A673 (cell line): ENCODE measurements around the gene EP300.

ENCODE experiments used
- CTCF ChIP-seq: fragments of 300-800, 200-600 bp; sonication (generic); conservative IDR thresholded peaks from 2 replicates; pipeline ENCODE4 v1.5.1; 2017; ENCODE audit warnings: low read depth, mild to moderate bottlenecking, antibody characterized with exemption, low read length, moderate library complexity, mixed read lengths
- EZH2 ChIP-seq: fragments of 200-600 bp; sonication (generic); IDR thresholded peaks from 2 replicates; pipeline ENCODE4 v1.6.1; 2017; ENCODE audit warnings: borderline replicate concordance, low read depth, mild to moderate bottlenecking, mixed read lengths, antibody characterized with exemption, low read length; ENCODE audit not compliant: poor library complexity, severe bottlenecking

DNA sequence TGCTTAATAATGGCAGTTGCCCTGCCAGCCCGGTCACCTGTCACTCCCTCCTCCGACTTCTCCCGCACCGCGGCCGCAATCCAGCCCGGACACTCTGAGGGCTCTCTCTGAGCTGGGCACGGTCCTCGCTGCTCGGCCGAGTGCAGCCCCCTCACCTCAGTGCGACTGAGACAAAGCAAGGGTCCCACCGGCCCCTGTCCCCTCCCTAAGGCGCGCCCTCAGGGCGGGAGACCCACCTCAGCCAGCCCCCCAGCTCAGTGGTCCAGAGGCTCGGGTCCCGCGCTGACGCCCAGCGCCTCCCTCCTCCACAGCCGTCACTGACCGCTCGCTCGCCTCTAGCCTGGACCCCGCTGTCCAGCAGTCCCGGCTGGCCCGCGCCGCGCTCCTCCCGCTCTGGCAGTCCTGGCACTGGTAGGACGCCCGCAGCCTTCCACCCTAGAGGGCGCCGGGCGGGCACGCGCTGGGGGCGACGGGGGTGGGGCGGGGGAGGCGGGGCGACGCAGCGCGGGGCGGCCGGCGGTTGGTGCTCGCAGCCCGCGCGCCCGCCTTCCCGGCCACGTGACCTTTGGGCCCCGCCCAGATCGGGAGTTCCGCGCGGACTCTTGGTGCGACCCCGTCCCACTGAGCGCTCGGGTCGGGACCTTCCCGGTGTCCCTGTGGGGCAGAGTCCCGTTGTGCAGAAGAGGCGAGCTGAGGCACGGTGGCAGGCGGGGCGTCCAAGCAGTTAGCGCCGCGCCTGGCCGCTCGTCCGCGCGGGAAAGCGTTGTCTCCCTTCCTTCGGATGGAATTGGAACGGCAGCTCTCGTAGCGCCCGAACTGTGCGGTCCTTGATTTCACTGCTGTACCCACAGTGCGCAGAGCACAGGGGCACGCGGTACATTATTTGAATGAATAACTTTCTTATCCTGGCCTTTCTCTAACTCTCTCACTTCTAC, 104.9 kb downstream of the EP300 start:
- TF ChIP-seq CTCF (0 out of 2 replicates have a peak, but pooled peaks have one; percentile 22), EZH2 (no peak)
